GM18951 (cell line): ENCODE measurements around the gene STX8.

ENCODE experiments used
- POLR2A ChIP-seq: IDR thresholded peaks from 4 replicates; pipeline ENCODE4 v1.6.1; 2011; ENCODE audit warnings: mild to moderate bottlenecking; ENCODE audit not compliant: insufficient read length, insufficient read depth; ENCODE audit errors: extremely low read depth
- in situ Hi-C: fragments of 300-500 bp; cut with MboI; formaldehyde crosslinking; loops from one replicate; pipeline ENCODE4 v1.12.0; 2022; ENCODE audit warnings: low sequenced_read_pairs, mixed read lengths, inconsistent platforms; ENCODE audit not compliant: unreplicated experiment

The STX8 gene

DNA sequence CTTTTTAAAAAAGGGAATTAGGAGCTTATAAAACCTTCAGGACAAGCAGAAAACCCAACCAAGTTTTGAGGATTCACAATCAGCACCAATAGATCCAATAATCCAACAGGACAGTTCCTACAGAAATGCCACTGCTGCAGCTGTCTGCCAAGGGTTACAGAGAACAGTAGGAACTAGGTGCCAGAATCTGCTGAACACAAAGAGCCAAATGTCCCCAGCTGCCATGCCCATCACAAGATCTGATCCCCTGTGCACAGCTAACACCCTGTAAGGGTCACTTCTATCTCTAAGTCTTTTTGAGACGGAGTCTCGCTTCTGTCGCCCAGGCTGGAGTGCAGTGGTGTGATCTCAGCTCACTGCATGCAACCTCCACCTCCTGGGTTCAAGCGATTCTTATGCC lies 262.3 kb downstream of the STX8 start:
- no peak for TF ChIP-seq POLR2A

GRCh38 chr17:9309216-9309615 lies 266.4 kb downstream of the STX8 start:
- in situ Hi-C loops, result no loop called here
- no peak for TF ChIP-seq POLR2A

More for the DNA sequence above, 262.3 kb downstream of the STX8 start:
- in situ Hi-C loops, result no loop called here

DNA sequence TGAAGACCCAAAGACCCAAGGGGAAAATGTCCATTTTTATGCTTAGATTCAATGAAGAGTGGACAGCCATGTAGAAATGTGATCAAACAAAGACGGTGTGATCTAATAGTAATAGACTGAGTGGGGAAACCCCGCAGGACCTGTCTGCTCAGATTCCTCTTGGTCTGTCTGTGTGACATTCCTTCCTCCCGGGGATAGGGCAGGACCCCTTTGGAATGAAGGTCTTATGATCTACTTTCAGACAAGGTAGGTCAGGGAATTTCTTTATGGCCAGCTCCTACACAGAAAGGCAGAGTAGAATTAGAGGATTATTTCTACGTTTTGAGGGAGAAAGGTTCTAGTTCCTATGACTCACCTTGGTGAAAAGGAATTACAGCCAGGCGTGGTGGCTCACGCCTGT lies 267.6 kb downstream of the STX8 start:
- TF ChIP-seq POLR2A, result no peak
- in situ Hi-C loops, result no loop called here

- no peak for TF ChIP-seq POLR2A
- in situ Hi-C loops, result no loop called here
Measured at GRCh38 chr17:9307313-9307998, 268.2 kb downstream of the STX8 start.

- in situ Hi-C loops, result no loop called here
- no peak for TF ChIP-seq POLR2A
Measured at GRCh38 chr17:9306086-9306485, 269.5 kb downstream of the STX8 start.

GRCh38 chr17:9299695-9300094 lies 275.9 kb downstream of the STX8 start:
- in situ Hi-C loops, result no loop called here
- TF ChIP-seq POLR2A, result no peak

DNA sequence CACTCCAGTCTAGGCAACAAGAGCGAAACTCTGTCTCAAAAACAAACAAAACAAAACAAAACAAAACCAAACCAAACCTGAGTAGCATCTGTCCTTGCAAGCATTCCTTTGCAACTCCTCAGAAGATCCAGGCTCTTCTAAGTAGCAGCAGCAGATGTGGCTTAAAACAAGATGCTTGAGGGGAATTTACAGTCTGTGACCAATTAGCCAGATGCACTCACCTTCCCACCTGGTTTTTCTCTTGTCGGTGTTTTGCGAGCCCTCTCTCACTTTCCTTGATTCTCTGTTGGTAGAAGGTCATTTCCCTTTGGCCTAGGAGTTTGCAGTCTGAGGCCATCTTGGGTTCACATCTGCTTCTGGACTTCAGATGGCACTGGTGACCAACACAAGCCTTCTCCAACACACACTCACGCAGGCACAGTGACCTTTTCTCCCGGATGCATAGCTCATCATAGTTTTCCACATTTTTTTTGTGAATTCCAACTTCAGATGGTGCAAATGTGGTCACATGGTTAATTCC lies 276.8 kb downstream of the STX8 start:
- TF ChIP-seq POLR2A, result no peak
- in situ Hi-C loops, result no loop called here

DNA sequence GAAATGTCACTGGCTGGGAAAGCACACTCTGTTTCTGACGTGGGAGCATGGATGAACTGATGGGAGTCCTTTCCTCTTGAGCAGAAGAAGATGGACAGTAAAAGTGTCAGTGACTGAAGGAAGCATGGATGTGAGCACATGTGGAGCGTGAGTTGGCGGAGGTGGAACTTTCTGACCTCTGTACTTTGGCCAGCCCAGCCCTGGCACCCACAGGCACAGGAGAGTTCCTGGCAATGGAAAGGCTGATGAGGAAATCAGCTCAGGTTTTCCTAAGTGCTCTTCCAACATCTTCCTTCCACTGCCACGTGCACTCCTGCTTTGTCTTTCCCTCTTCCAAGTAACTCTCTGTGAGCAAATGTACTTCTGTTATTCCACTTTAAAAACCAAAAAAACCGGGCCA lies 277.5 kb downstream of the STX8 start:
- TF ChIP-seq POLR2A, result no peak
- in situ Hi-C loops, result no loop called here

GRCh38 chr17:9294661-9295210 lies 280.9 kb downstream of the STX8 start:
- in situ Hi-C loops, result no loop called here
- no peak for TF ChIP-seq POLR2A

DNA sequence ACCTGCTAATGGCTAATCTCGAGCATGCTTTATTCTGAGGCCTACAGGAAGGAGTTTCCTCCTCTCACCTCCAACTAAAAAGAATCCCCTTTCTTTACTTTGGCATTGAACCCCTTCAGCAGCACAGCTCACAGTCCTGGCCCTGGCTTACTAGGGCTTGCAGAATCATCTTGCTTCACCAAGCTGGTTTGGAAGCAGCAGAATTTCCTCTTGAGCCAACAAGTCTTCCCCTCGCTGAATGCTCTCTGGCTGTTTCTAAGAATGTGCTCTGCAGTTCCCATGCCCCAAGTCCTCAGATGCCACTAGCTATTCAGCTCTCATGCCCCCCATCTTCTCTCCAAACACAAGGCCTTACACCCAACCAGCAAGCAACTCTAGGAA lies 283.1 kb downstream of the STX8 start:
- in situ Hi-C loops, result no loop called here
- TF ChIP-seq POLR2A, result no peak

DNA sequence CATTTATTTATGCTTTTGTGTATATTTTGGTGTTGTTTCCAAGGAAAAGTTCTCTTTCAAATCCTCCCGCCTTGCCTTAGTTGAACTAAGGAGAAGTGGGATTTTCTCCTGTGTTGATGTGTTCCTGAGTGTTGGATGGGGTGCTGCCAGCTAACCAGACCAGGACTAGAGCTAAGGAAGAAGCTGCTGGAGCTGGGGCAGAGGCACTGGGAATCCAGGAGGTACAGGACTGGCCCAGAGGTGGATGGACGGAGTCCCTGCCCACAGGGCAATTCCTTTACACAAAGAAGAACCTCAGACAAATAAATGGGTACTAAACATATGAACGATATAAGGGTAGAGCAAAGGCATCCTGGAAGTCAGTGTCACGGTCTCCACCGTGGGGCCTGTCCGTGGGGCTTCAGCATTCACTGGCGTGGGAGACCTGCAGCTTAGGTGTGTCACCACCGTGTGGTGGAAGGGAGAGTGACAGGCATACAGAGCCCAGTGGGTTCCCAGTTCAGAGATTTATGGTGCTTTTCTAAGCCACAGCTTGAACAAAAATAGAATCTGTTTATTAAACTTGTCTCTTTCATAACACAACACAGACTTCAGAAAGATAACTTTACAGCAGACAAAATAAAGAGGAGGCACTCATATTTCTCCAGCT lies 283.6 kb downstream of the STX8 start:
- in situ Hi-C loops, result no loop called here
- TF ChIP-seq POLR2A, result no peak

GRCh38 chr17:9290226-9290613 lies 285.4 kb downstream of the STX8 start:
- no peak for TF ChIP-seq POLR2A
- in situ Hi-C loops, result no loop called here

DNA sequence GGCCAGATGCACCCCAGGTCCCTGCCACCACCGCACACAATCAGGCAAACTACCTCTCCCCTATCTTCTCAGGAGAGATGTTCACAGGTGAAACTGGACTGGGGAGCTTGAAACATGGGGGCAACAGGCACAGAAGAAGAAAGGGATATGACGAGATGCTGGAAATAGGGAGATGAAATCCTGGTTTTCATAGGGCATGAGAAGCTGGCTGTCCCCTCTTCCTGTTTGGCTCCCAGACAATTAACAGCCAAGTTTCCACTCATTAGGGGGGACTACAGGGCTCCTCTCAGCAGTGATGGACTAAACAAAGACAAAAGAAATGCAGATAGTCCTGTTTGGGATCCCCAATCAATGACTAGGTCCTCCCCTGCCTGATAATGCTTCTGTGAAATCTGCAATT lies 288.3 kb downstream of the STX8 start:
- in situ Hi-C loops, result no loop called here
- TF ChIP-seq POLR2A, result no peak

GRCh38 chr17:9286434-9286833 lies 289.2 kb downstream of the STX8 start:
- in situ Hi-C loops, result no loop called here
- no peak for TF ChIP-seq POLR2A
